Liver (tissue), 9 donors: ENCODE data around the gene FZR1. TPM values are rescaled to one million over a fixed set of nuclear protein-coding genes. Genes with fewer than 3 reads are reported as not detected.

Experiments used
- DNase-seq: peaks from one replicate; pipeline ENCODE4 v3.0.0-alpha.2; 2017; ENCODE audit warnings: low spot score
- H3K27ac ChIP-seq, 2 donors: one replicate each; pipeline ENCODE4 v1.7.0; 2013; ENCODE audit warnings: inconsistent platforms in 2 of 2, low read length in 2 of 2, control low read depth in 1 of 2, low read depth in 1 of 2, mild to moderate bottlenecking in 1 of 2
- H3K27me3 ChIP-seq, 4 donors: one replicate each; pipeline versions ENCODE4 v1.6.1 to v1.7.0; 2013; ENCODE audit warnings: low read length in 3 of 4, inconsistent platforms in 1 of 4, mild to moderate bottlenecking in 1 of 4, moderate library complexity in 1 of 4; ENCODE audit not compliant: control insufficient read depth in 4 of 4, insufficient read depth in 4 of 4
- H3K36me3 ChIP-seq, 4 donors: one replicate each; pipeline versions ENCODE4 v1.6.1 to v1.7.0; 2013; ENCODE audit warnings: low read length in 3 of 4, mild to moderate bottlenecking in 3 of 4, low read depth in 1 of 4, moderate library complexity in 1 of 4; ENCODE audit not compliant: control insufficient read depth in 4 of 4, insufficient read depth in 3 of 4
- H3K4me1 ChIP-seq, 4 donors: one replicate each; pipeline versions ENCODE4 v1.6.1 to v1.7.0; 2013; ENCODE audit warnings: low read length in 3 of 4, mild to moderate bottlenecking in 3 of 4, moderate library complexity in 1 of 4; ENCODE audit not compliant: control insufficient read depth in 4 of 4, insufficient read depth in 4 of 4
- H3K4me3 ChIP-seq, 3 donors: one replicate each; pipeline versions ENCODE4 v1.6.1 to v1.7.0; 2013; ENCODE audit warnings: low read length in 3 of 3, control low read depth in 1 of 3, low read depth in 1 of 3, mild to moderate bottlenecking in 1 of 3
- H3K9ac ChIP-seq, 2 donors: one replicate each; pipeline ENCODE4 v1.7.0; 2013; ENCODE audit warnings: low read length in 2 of 2, mild to moderate bottlenecking in 2 of 2, moderate library complexity in 2 of 2, control low read depth in 1 of 2, low read depth in 1 of 2
- H3K9me3 ChIP-seq, 4 donors: one replicate each; pipeline versions ENCODE4 v1.6.1 to v1.7.0; 2013; ENCODE audit warnings: low read length in 3 of 4; ENCODE audit not compliant: control insufficient read depth in 4 of 4
- ATF3 ChIP-seq: IDR thresholded peaks from 2 replicates; pipeline ENCODE4 v1.6.1; 2016; ENCODE audit warnings: antibody characterized with exemption
- EGR1 ChIP-seq, 2 donors: IDR thresholded peaks; 2 replicates each; pipeline ENCODE4 v1.6.1; 2016 to 2018; ENCODE audit warnings: antibody characterized with exemption in 2 of 2, low read depth in 2 of 2
- FOXA1 ChIP-seq: IDR thresholded peaks from 2 replicates; pipeline ENCODE4 v1.6.1; 2016; ENCODE audit warnings: antibody characterized with exemption
- FOXA2 ChIP-seq: IDR thresholded peaks from 2 replicates; pipeline ENCODE4 v1.6.1; 2016; ENCODE audit warnings: antibody characterized with exemption
- GABPA ChIP-seq, 2 donors: IDR thresholded peaks in 1 of 2; conservative IDR thresholded peaks in 1 of 2; 2 replicates each; pipeline ENCODE4 v1.6.1; 2016; ENCODE audit warnings: antibody characterized with exemption in 2 of 2, mild to moderate bottlenecking in 1 of 2, moderate library complexity in 1 of 2
- HNF4A ChIP-seq, 2 donors: conservative IDR thresholded peaks; 2 replicates each; pipeline ENCODE4 v1.6.1; 2016; ENCODE audit warnings: antibody characterized with exemption in 2 of 2, mild to moderate bottlenecking in 2 of 2
- HNF4G ChIP-seq: IDR thresholded peaks from 2 replicates; pipeline ENCODE4 v1.6.1; 2016; ENCODE audit warnings: antibody characterized with exemption
- JUND ChIP-seq, 2 donors: IDR thresholded peaks; 2 replicates each; pipeline ENCODE4 v1.6.1; 2016; ENCODE audit warnings: antibody characterized with exemption in 2 of 2
- NR2F2 ChIP-seq: IDR thresholded peaks from 2 replicates; pipeline ENCODE4 v1.6.1; 2016; ENCODE audit warnings: antibody characterized with exemption
- RAD21 ChIP-seq, 2 donors: IDR thresholded peaks; 2 replicates each; pipeline ENCODE4 v1.6.1; 2016; ENCODE audit warnings: antibody characterized with exemption in 2 of 2, mild to moderate bottlenecking in 2 of 2
- RXRA ChIP-seq, 2 donors: IDR thresholded peaks; 2 replicates each; pipeline ENCODE4 v1.6.1; 2017 to 2018; ENCODE audit warnings: antibody characterized with exemption in 2 of 2, mild to moderate bottlenecking in 1 of 2
- SP1 ChIP-seq: IDR thresholded peaks from 2 replicates; pipeline ENCODE4 v1.6.1; 2018; ENCODE audit warnings: antibody characterized with exemption, mild to moderate bottlenecking
- TAF1 ChIP-seq: conservative IDR thresholded peaks from 2 replicates; pipeline ENCODE4 v1.6.1; 2016; ENCODE audit warnings: antibody characterized with exemption, mild to moderate bottlenecking
- YY1 ChIP-seq: IDR thresholded peaks from 2 replicates; pipeline ENCODE4 v1.6.1; 2016; ENCODE audit warnings: antibody characterized with exemption, mild to moderate bottlenecking
- WGBS: extraction: QIAGEN DNeasy Blood & Tissue Kit; methylation state at CpG from one replicate; pipeline ENCODE4 v1.1.7; 2013; 5-methylcytosine and 5-hydroxymethylcytosine counted together
- polyA plus RNA-seq, 2 donors: library from polyadenylated mRNA; stranded (reverse) in 1 of 2; unstranded in 1 of 2; fragments of 200-250 nt in 1 of 2; fragments of >200 nt in 1 of 2; fragmentation: Nextera tagmentation in 1 of 2; extraction: Ambion mirVana in 1 of 2; gene quantifications; one replicate each; pipeline versions ENCODE4 v1.2.1 to v1.2.3, GENCODE V29; 2013 to 2015
- total RNA-seq, 2 donors: library from RNA; depleted of rRNA; stranded (reverse); fragments of >200 nt; gene quantifications; one replicate each; pipeline ENCODE4 v1.2.3, GENCODE V29; 2014
- TF ChIP-seq, protein P1 (sequence below): IDR thresholded peaks from 2 replicates; pipeline ENCODE4 v1.6.1; 2016; ENCODE audit warnings: antibody characterized with exemption
- TF ChIP-seq, protein P2 (sequence below): IDR thresholded peaks from 2 replicates; pipeline ENCODE4 v1.6.1; 2016; ENCODE audit warnings: antibody characterized with exemption
- donor health status: healthy.
- donor health status: healthy.
- donor health status: healthy.
- donor health status: healthy.
- donor health status: healthy.

Gene FZR1
- total and polyA plus RNA-seq, 4 donors: 17.0 to 27.3 (median 20.3) TPM

DNA sequence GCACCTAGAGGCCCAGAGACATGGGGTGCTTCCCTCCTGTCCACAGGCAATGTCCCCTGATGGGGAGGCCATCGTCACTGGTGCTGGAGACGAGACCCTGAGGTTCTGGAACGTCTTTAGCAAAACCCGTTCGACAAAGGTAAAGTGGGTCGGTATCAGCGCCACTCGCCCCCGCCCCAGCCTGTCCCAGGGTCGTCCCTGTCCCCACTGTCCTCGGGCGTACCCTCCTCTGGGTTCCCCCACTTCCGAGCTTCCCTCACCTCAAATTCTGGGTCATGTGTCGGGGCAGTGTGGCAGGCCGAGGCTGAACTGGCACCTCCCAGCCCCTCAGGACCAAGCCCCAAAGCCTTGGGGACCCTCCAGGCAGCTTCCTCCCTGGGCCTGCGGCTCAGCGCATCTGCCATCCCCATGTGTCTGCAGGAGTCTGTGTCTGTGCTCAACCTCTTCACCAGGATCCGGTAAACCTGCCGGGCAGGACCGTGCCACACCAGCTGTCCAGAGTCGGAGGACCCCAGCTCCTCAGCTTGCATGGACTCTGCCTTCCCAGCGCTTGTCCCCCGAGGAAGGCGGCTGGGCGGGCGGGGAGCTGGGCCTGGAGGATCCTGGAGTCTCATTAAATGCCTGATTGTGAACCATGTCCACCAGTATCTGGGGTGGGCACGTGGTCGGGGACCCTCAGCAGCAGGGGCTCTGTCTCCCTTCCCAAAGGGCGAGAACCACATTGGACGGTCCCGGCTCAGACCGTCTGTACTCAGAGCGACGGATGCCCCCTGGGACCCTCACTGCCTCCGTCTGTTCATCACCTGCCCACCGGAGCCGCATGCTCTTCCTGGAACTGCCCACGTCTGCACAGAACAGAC is 28.5 kb downstream of the FZR1 start:
- Histone ChIP-seq H3K4me3 (no peak overlapping the region), H3K27me3 (no peaks in the 10 kb centered on the region), H3K4me1 (no peaks in the 10 kb centered on the region), H3K9me3 (no peaks in the 10 kb centered on the region), H3K27ac (no peak overlapping the region), H3K36me3 (peaks cover 8 to 66% (median 29%) of the 10 kb centered on the region in 4 donors), H3K9ac (no peak overlapping the region)
- no peak for DNase-seq
- no peak for TF ChIP-seq RAD21 (IDR thresholded peaks at IDR 0.05)
- TF ChIP-seq HNF4A (conservative IDR thresholded peaks at IDR 0.05): no peak
- TF ChIP-seq HNF4G: no peak
- TF ChIP-seq NR2F2: no peak
- no peak for TF ChIP-seq FOXA1
- no peak for TF ChIP-seq ATF3
- TF ChIP-seq RXRA (IDR thresholded peaks at IDR 0.05): no peak
- TF ChIP-seq, protein P1, sequence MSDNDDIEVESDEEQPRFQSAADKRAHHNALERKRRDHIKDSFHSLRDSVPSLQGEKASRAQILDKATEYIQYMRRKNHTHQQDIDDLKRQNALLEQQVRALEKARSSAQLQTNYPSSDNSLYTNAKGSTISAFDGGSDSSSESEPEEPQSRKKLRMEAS: no peak
- no peak for TF ChIP-seq JUND (IDR thresholded peaks at IDR 0.05)
- TF ChIP-seq SP1: no peak
- TF ChIP-seq YY1: no peak
- no peak for TF ChIP-seq FOXA2
- no peak for TF ChIP-seq EGR1 (IDR thresholded peaks at IDR 0.05; ENCODE audit: low read depth in 2 of 2)
- 95% methylated on average over 38 of the region's 38 CpGs for WGBS

GRCh38 chr19:3535235-3535535 is 29.1 kb downstream of the FZR1 start:
- H3K9me3 ChIP-seq: no peaks in the 10 kb centered on the region
- no peaks in the 10 kb centered on the region for H3K27me3 ChIP-seq
- no peak for DNase-seq
- no peak overlapping the region for H3K27ac ChIP-seq
- peaks cover 8 to 66% (median 29%) of the 10 kb centered on the region in 4 donors for H3K36me3 ChIP-seq
- no peak overlapping the region for H3K9ac ChIP-seq
- TF ChIP-seq JUND (IDR thresholded peaks at IDR 0.05): no peak
- no peak for TF ChIP-seq RAD21 (IDR thresholded peaks at IDR 0.05)
- no peak for TF ChIP-seq NR2F2
- no peak for TF ChIP-seq FOXA2
- TF ChIP-seq, protein P2, sequence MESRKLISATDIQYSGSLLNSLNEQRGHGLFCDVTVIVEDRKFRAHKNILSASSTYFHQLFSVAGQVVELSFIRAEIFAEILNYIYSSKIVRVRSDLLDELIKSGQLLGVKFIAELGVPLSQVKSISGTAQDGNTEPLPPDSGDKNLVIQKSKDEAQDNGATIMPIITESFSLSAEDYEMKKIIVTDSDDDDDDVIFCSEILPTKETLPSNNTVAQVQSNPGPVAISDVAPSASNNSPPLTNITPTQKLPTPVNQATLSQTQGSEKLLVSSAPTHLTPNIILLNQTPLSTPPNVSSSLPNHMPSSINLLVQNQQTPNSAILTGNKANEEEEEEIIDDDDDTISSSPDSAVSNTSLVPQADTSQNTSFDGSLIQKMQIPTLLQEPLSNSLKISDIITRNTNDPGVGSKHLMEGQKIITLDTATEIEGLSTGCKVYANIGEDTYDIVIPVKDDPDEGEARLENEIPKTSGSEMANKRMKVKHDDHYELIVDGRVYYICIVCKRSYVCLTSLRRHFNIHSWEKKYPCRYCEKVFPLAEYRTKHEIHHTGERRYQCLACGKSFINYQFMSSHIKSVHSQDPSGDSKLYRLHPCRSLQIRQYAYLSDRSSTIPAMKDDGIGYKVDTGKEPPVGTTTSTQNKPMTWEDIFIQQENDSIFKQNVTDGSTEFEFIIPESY: no peak
- TF ChIP-seq RXRA (IDR thresholded peaks at IDR 0.05): no peak
- no peak for TF ChIP-seq TAF1
- no peak for TF ChIP-seq HNF4G
- no peak for TF ChIP-seq FOXA1
- no peak for TF ChIP-seq HNF4A (conservative IDR thresholded peaks at IDR 0.05)
- TF ChIP-seq GABPA (IDR thresholded peaks at IDR 0.05 in 1 of 2, conservative IDR thresholded peaks at IDR 0.05 in 1 of 2): no peak
- TF ChIP-seq SP1: no peak
- TF ChIP-seq YY1: no peak
- TF ChIP-seq, protein P1: no peak
- no peak for TF ChIP-seq ATF3
- no peak for TF ChIP-seq EGR1 (IDR thresholded peaks at IDR 0.05; ENCODE audit: low read depth in 2 of 2)
- no peak overlapping the region for H3K4me3 ChIP-seq
- no peaks in the 10 kb centered on the region for H3K4me1 ChIP-seq
- 96% methylated on average over 9 of the region's 9 CpGs for WGBS
